Stimulated activated CD8-positive, alpha-beta memory T cell treated with anti-CD3 and anti-CD28 coated beads, Interleukin-12 subunit alpha, Interleukin-12 subunit beta, amount 100 ng/mL, for 4 hours (primary cell): Measurements from ENCODE around the gene RAB3IP.

Experiments
- DNase-seq: peaks from one replicate; pipeline ENCODE4 v3.0.0-alpha.2; 2020; ENCODE audit warnings: low read depth

Gene RAB3IP

GRCh38 chr12:69738351-69739286, at the start of gene RAB3IP:
RAB3IP (plus strand) TSS chr12:69738860; CDS start chr12:69755409, 16,549 bp downstream.
- DNase-seq: peak; percentile 93

- DNase-seq: no peak
Observed at GRCh38 chr12:69689638-69690037, 49.0 kb upstream of the RAB3IP start.

GRCh38 chr12:69694123-69694522, 44.5 kb upstream of the RAB3IP start:
- no peak for DNase-seq

- DNase-seq: no peak
Observed at GRCh38 chr12:69698054-69698453, 40.6 kb upstream of the RAB3IP start.

GRCh38 chr12:69698769-69699540, 39.7 kb upstream of the RAB3IP start, which contains the start of gene BEST3:
BEST3 (minus strand) TSS chr12:69699303; CDS start chr12:69697798, 1,505 bp downstream.
- DNase-seq: no peak

GRCh38 chr12:69701826-69702225, 36.8 kb upstream of the RAB3IP start:
- no peak for DNase-seq

GRCh38 chr12:69703146-69703642, 35.5 kb upstream of the RAB3IP start:
- no peak for DNase-seq

- no peak for DNase-seq
Observed at GRCh38 chr12:69704357-69704756, 34.3 kb upstream of the RAB3IP start.

GRCh38 chr12:69708649-69709048, 30.0 kb upstream of the RAB3IP start:
- DNase-seq: no peak

GRCh38 chr12:69712826-69713225, 25.8 kb upstream of the RAB3IP start:
- DNase-seq: no peak

- DNase-seq: no peak
Observed at GRCh38 chr12:69714542-69714941, 24.1 kb upstream of the RAB3IP start.

- DNase-seq: no peak
Observed at GRCh38 chr12:69719336-69720316, 19.0 kb upstream of the RAB3IP start.

GRCh38 chr12:69720750-69721149, 17.9 kb upstream of the RAB3IP start:
- no peak for DNase-seq

- DNase-seq: no peak
Observed at GRCh38 chr12:69726922-69727321, 11.7 kb upstream of the RAB3IP start.

- no peak for DNase-seq
Observed at GRCh38 chr12:69732088-69732487, 6.6 kb upstream of the RAB3IP start.

GRCh38 chr12:69733638-69734037, 5.0 kb upstream of the RAB3IP start:
- no peak for DNase-seq

- DNase-seq: peak; percentile 32
Observed at GRCh38 chr12:69739287-69740191, 879 bp downstream of the RAB3IP start.

- DNase-seq: no peak
Observed at GRCh38 chr12:69744109-69744508, 5.4 kb downstream of the RAB3IP start.

GRCh38 chr12:69751476-69751875, 12.8 kb downstream of the RAB3IP start:
- DNase-seq: no peak

- DNase-seq: no peak
Observed at GRCh38 chr12:69755302-69755701, 16.6 kb downstream of the RAB3IP start.
